Measurements from ENCODE around the gene PALLD. TPM values are rescaled to one million over a fixed set of nuclear protein-coding genes. Genes with fewer than 3 reads are reported as not detected.

Gene PALLD
- total RNA-seq, 2 donors from 2014 or later, result 72.1 to 195 TPM

- no peak for DNase-seq
- Histone ChIP-seq H3K4me1 (no peaks in the 10 kb centered on the region), H3K4me3 (no peak overlapping the region), H3K9me3 (no peaks in the 10 kb centered on the region), H3K27ac (no peak overlapping the region), H3K36me3 (no peaks in the 10 kb centered on the region), H3K27me3 (no peaks in the 10 kb centered on the region), H3K9ac (ENCODE audit: low read depth in 2 of 2, low read length in 2 of 2) (no peak overlapping the region)
- no peak for TF ChIP-seq CTCF (IDR thresholded peaks at IDR 0.05)
- intact Hi-C loops (cut with DNase I), result no loop called here
Observed at GRCh38 chr4:168648494-168648893, 151.6 kb downstream of the PALLD start.

- TF ChIP-seq CTCF (IDR thresholded peaks at IDR 0.05), result no peak
Observed at GRCh38 chr4:168648929-168649328, 152.1 kb downstream of the PALLD start.

GRCh38 chr4:168651374-168651773, 154.5 kb downstream of the PALLD start:
- no peaks in the 10 kb centered on the region for H3K4me1 ChIP-seq
- intact Hi-C loops (cut with DNase I), result no loop called here
- TF ChIP-seq CTCF (IDR thresholded peaks at IDR 0.05), result no peak
- no peak overlapping the region for H3K4me3 ChIP-seq
- no peak overlapping the region for H3K9ac ChIP-seq (ENCODE audit: low read depth in 2 of 2, low read length in 2 of 2)
- no peaks in the 10 kb centered on the region for H3K9me3 ChIP-seq
- no peaks in the 10 kb centered on the region for H3K27me3 ChIP-seq
- H3K36me3 ChIP-seq, result no peaks in the 10 kb centered on the region
- no peak overlapping the region for H3K27ac ChIP-seq
- DNase-seq, result no peak

More at GRCh38 chr4:168648929-168649328, 152.1 kb downstream of the PALLD start:
- no peak overlapping the region for H3K27ac ChIP-seq
- intact Hi-C loops (cut with DNase I), result no loop called here
- H3K4me1 ChIP-seq, result no peaks in the 10 kb centered on the region
- no peak overlapping the region for H3K4me3 ChIP-seq
- no peaks in the 10 kb centered on the region for H3K27me3 ChIP-seq
- H3K36me3 ChIP-seq, result no peaks in the 10 kb centered on the region
- DNase-seq, result no peak
- H3K9ac ChIP-seq (ENCODE audit: low read depth in 2 of 2, low read length in 2 of 2), result no peak overlapping the region
- no peaks in the 10 kb centered on the region for H3K9me3 ChIP-seq

- Histone ChIP-seq H3K27me3 (no peaks in the 10 kb centered on the region), H3K9ac (ENCODE audit: low read depth in 2 of 2, low read length in 2 of 2) (no peak overlapping the region), H3K27ac (no peak overlapping the region), H3K4me1 (no peaks in the 10 kb centered on the region), H3K4me3 (no peak overlapping the region), H3K9me3 (no peaks in the 10 kb centered on the region), H3K36me3 (no peaks in the 10 kb centered on the region)
- TF ChIP-seq CTCF (IDR thresholded peaks at IDR 0.05), result no peak
- DNase-seq, result no peak
- intact Hi-C loops (cut with DNase I), result no loop called here
Observed at GRCh38 chr4:168651864-168652263, 155.0 kb downstream of the PALLD start.

- Histone ChIP-seq H3K4me3 (no peak overlapping the region), H3K9me3 (no peaks in the 10 kb centered on the region), H3K9ac (ENCODE audit: low read depth in 2 of 2, low read length in 2 of 2) (no peak overlapping the region), H3K27ac (no peak overlapping the region), H3K36me3 (no peaks in the 10 kb centered on the region), H3K27me3 (no peaks in the 10 kb centered on the region), H3K4me1 (no peaks in the 10 kb centered on the region)
- intact Hi-C loops (cut with DNase I), result no loop called here
- TF ChIP-seq CTCF (IDR thresholded peaks at IDR 0.05), result no peak
- DNase-seq, result no peak
Observed at GRCh38 chr4:168652755-168653154, 155.9 kb downstream of the PALLD start.

Data from colonic mucosa (tissue), 4 donors.